Activated naive CD8-positive, alpha-beta T cell (primary cell): Measurements from ENCODE around the gene KLF6.

ENCODE experiments used
- H3K27ac Mint-ChIP-seq: one replicate; pipeline ENCODE4 v1.8.0; 2021; ENCODE audit warnings: mixed read lengths
- H3K27me3 Mint-ChIP-seq: one replicate; pipeline ENCODE4 v1.8.0; 2021; ENCODE audit warnings: mixed read lengths
- H3K36me3 Mint-ChIP-seq: one replicate; pipeline ENCODE4 v1.8.0; 2021; ENCODE audit warnings: mixed read lengths
- H3K4me1 Mint-ChIP-seq: one replicate; pipeline ENCODE4 v1.8.0; 2021; ENCODE audit warnings: low read depth, mixed read lengths
- H3K4me3 Mint-ChIP-seq: one replicate; pipeline ENCODE4 v1.8.0; 2021; ENCODE audit warnings: mild to moderate bottlenecking, mixed read lengths
- H3K9me3 Mint-ChIP-seq: one replicate; pipeline ENCODE4 v1.8.0; 2021; ENCODE audit warnings: low read depth, mixed read lengths

KLF6 gene

GRCh38 chr10:3820255-3820654 is 35.2 kb upstream of the KLF6 start:
- H3K27ac Mint-ChIP-seq: no peak overlapping the region
- H3K36me3 Mint-ChIP-seq: peaks cover 2% of the 10 kb centered on the region
- H3K4me1 Mint-ChIP-seq: peaks cover 3% of the 10 kb centered on the region
- no peaks in the 10 kb centered on the region for H3K9me3 Mint-ChIP-seq
- no peaks in the 10 kb centered on the region for H3K27me3 Mint-ChIP-seq
- H3K4me3 Mint-ChIP-seq: no peak overlapping the region

GRCh38 chr10:3816995-3817394 is 32.0 kb upstream of the KLF6 start:
- Mint-ChIP-seq H3K27ac (peak overlapping the region; percentile 22), H3K4me1 (peaks cover 2% of the 10 kb centered on the region), H3K36me3 (peaks cover 2% of the 10 kb centered on the region), H3K9me3 (no peaks in the 10 kb centered on the region), H3K27me3 (no peaks in the 10 kb centered on the region), H3K4me3 (no peak overlapping the region)

DNA sequence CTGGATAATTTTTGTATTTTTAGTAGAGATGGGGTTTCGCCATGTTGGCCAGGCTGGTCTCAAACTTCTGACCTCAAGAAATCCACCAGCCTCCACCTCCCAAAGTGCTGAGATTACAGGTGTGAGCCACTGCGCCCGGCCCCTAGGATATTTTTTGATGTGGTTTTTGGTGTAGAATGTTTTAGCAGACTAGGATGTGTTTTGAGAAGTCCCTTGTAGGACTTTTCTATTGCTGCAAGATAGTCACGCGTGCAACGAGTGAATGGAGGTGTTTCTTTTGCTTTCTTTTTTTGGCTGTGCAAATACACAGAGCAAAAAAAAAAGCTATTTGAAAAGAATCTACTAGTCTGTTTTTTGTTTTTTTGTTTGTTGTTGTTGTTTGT is 29.8 kb upstream of the KLF6 start:
- Mint-ChIP-seq H3K36me3 (no peaks in the 10 kb centered on the region), H3K27me3 (no peaks in the 10 kb centered on the region), H3K4me1 (peaks cover 19% of the 10 kb centered on the region), H3K9me3 (no peaks in the 10 kb centered on the region), H3K4me3 (no peak overlapping the region), H3K27ac (no peak overlapping the region)

GRCh38 chr10:3813986-3814837 is 29.2 kb upstream of the KLF6 start:
- no peaks in the 10 kb centered on the region for H3K9me3 Mint-ChIP-seq
- H3K27me3 Mint-ChIP-seq: no peaks in the 10 kb centered on the region
- H3K27ac Mint-ChIP-seq: no peak overlapping the region
- H3K4me1 Mint-ChIP-seq: peaks cover 19% of the 10 kb centered on the region
- no peak overlapping the region for H3K4me3 Mint-ChIP-seq
- H3K36me3 Mint-ChIP-seq: no peaks in the 10 kb centered on the region

DNA sequence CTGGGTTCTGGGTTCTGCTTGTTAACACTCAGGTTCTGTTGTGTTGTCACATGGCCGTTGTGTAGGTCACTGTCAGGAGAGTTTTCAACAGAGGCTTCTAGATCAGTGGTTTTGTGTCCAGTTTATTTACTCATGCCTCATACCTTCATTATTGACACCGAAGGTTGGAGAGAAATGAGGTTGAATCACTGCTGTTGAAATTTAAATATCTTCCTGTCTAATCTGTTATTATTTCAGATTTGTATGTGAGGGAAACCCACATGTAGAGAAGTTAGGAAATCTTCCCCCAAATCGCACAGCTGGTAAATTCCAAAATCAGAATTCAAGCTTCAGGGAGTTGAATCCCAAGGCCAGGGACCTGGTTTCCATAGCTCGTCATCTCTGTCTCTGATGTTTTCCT is 28.3 kb upstream of the KLF6 start:
- Mint-ChIP-seq H3K4me1 (peaks cover 19% of the 10 kb centered on the region), H3K27ac (peak overlapping the region; percentile 51), H3K27me3 (no peaks in the 10 kb centered on the region), H3K36me3 (no peaks in the 10 kb centered on the region), H3K9me3 (no peaks in the 10 kb centered on the region), H3K4me3 (no peak overlapping the region)

DNA sequence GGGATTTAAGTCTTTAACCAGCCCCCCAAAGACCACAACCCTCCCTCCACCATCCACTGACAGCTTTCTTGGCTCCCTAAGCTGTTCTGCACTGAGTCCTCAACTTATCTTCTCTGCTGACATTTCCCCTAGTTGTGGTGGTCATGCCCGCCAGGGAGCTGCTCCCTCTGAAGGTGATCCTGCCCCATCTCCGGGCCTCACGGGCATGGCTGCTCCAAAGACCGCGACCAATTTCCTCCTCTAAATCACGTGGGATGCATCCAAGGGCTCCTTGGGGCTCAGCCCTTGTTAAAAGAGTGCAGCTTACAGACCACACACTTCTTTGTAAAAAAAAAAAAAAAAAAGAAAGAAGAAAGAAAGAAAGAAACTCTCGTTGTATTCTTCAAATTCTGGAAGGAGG is 27.1 kb upstream of the KLF6 start:
- Mint-ChIP-seq H3K4me3 (no peak overlapping the region), H3K27ac (peak overlapping the region; percentile 99), H3K4me1 (peaks cover 19% of the 10 kb centered on the region), H3K27me3 (no peaks in the 10 kb centered on the region), H3K9me3 (no peaks in the 10 kb centered on the region), H3K36me3 (no peaks in the 10 kb centered on the region)

GRCh38 chr10:3811291-3811870 is 26.4 kb upstream of the KLF6 start:
- Mint-ChIP-seq H3K4me3 (peak overlapping the region; percentile 46), H3K27ac (peak overlapping the region; percentile 99), H3K36me3 (no peaks in the 10 kb centered on the region), H3K4me1 (peaks cover 19% of the 10 kb centered on the region), H3K9me3 (no peaks in the 10 kb centered on the region), H3K27me3 (no peaks in the 10 kb centered on the region)

- H3K27ac Mint-ChIP-seq: peak overlapping the region; percentile 99
- H3K36me3 Mint-ChIP-seq: no peaks in the 10 kb centered on the region
- no peaks in the 10 kb centered on the region for H3K9me3 Mint-ChIP-seq
- H3K27me3 Mint-ChIP-seq: no peaks in the 10 kb centered on the region
- peaks cover 19% of the 10 kb centered on the region for H3K4me1 Mint-ChIP-seq
- peak overlapping the region; percentile 0 for H3K4me3 Mint-ChIP-seq
These were observed 23.7 kb upstream of the KLF6 start for GRCh38 chr10:3808689-3809199.

- Mint-ChIP-seq H3K27me3 (no peaks in the 10 kb centered on the region), H3K4me3 (no peak overlapping the region), H3K4me1 (peaks cover 19% of the 10 kb centered on the region), H3K9me3 (no peaks in the 10 kb centered on the region), H3K36me3 (no peaks in the 10 kb centered on the region), H3K27ac (peak overlapping the region; percentile 99)
These were observed 23.0 kb upstream of the KLF6 start for GRCh38 chr10:3807928-3808496.

GRCh38 chr10:3807211-3807927 is 22.4 kb upstream of the KLF6 start:
- Mint-ChIP-seq H3K27ac (no peak overlapping the region), H3K4me1 (peaks cover 19% of the 10 kb centered on the region), H3K36me3 (no peaks in the 10 kb centered on the region), H3K9me3 (no peaks in the 10 kb centered on the region), H3K4me3 (no peak overlapping the region), H3K27me3 (no peaks in the 10 kb centered on the region)

DNA sequence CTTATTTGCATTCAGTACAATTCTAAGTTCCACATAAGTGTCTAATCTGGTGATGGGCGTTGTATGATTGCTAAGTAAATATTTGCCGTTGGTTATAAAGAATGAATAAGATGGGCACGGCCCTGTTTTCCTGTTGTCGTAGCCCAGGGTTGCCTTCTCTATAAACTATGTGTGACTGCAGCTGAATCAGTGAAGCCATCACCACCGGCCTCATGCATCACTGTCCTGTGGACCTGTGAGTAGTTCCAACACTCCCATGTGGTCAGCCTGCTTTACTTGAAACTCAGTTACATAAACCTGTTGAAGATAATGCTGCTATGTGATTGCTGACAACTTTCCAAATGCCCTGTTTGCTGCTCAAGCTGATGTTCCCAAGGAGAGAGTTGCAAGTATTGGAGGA is 21.6 kb upstream of the KLF6 start:
- Mint-ChIP-seq H3K9me3 (no peaks in the 10 kb centered on the region), H3K4me3 (peak overlapping the region; percentile 33), H3K27me3 (no peaks in the 10 kb centered on the region), H3K4me1 (peaks cover 13% of the 10 kb centered on the region), H3K36me3 (no peaks in the 10 kb centered on the region), H3K27ac (no peak overlapping the region)

GRCh38 chr10:3805791-3806461 is 20.9 kb upstream of the KLF6 start:
- no peaks in the 10 kb centered on the region for H3K9me3 Mint-ChIP-seq
- H3K4me1 Mint-ChIP-seq: peaks cover 7% of the 10 kb centered on the region
- H3K36me3 Mint-ChIP-seq: no peaks in the 10 kb centered on the region
- no peak overlapping the region for H3K27ac Mint-ChIP-seq
- no peaks in the 10 kb centered on the region for H3K27me3 Mint-ChIP-seq
- peak overlapping the region; percentile 82 for H3K4me3 Mint-ChIP-seq

DNA sequence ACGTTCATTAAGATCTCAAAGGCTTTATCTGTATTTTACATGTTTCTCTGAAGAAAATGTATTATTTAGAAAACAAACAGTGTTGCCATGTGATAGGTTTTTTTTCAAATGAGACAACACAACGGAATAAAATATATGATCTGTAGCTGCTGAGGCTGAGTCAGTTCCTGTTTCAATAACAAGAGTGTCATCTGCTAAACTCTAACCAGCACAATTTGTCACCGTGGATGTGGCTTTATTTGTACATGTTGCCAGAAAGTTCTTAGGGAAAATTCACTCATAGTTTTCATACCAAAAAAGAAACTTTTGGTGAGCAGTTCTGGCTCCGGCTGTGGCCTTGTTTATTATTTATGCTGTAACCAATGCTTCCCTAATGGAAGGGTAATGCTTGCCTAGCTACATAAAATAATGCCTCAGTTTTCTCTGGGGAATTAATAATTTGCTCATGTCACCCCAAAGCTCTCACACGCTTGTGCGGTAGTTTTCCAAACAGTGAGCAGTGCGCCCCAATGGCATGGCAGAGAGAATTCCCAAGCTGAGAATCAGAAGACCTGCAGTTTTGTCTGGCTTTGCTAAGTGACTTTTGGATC is 20.3 kb upstream of the KLF6 start:
- Mint-ChIP-seq H3K27ac (no peak overlapping the region), H3K36me3 (no peaks in the 10 kb centered on the region), H3K9me3 (no peaks in the 10 kb centered on the region), H3K4me3 (peak overlapping the region; percentile 82), H3K27me3 (no peaks in the 10 kb centered on the region), H3K4me1 (peaks cover 7% of the 10 kb centered on the region)
